Lung microvascular endothelial cell (primary cell): ENCODE data around the gene C1orf226. TPM values are rescaled to one million over a fixed set of nuclear protein-coding genes. Genes with fewer than 3 reads are reported as not detected.

Source experiments
- DNase-seq, 2 donors: peaks; one replicate each; pipeline versions ENCODE4 v3.0.0 to v3.0.0-alpha.2; 2010; ENCODE audit warnings: low read depth in 2 of 2
- total RNA-seq: library from RNA; depleted of rRNA; stranded (reverse); fragments of >200 nt; gene quantifications from 2 replicates; pipeline ENCODE4 v1.2.1, GENCODE V29; 2014

The C1orf226 gene
- total RNA-seq, 1 donor from 2014 or later, result under 0.01 TPM

DNA sequence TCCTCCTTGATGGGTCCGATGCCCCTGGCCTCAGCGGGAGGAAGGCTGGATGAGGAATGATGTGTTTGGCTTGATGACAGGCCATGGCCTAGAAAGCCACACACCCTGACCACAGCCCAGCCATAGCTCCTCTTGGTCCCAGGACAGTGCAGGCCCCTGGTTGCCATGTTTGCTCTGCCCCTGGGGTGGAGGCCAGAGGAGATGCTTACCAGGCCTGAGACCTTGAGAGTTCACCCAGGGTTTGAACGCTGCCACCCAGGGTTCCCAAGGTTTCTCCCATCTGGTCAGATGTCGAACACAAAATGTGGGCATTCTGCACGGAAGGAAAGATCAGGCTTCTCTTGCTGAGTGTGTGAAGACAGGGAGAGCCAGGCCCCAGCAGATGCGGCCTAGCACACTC lies 2.6 kb downstream of the C1orf226 start:
- DNase-seq, result no peak

DNA sequence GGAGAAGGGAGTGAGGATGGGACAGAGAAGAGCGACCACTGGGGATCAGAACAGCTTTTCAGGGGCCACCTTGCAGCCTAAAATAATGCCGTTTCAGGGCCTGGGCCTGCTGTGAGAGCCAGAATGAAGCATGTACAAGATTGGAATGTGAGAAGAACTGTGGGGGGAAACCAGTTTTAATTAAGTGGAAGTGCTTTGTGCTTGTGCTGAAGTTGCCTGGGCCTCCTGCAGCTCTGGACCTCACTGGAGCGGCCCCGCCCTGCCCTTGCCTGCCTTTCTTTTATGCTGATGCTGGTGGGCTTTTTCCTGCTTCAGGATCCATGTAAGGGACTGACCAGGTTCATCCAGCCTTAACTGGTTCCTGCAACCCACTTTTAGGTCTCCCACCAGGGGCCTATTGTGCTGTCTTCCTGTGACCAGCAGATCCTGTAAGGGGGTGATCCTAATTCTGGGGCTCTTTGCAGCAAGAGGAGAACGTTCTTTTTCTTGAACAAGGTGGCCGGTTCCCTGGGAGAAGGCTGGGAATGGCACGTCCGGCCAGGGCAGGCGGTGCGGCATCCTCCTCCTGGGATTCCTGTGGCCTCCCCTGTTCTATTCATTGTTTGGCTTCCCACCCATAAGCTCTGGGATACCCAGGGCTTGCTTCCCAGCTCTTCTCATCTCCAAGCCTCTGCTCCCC lies 3.2 kb downstream of the C1orf226 start:
- no peak for DNase-seq

DNA sequence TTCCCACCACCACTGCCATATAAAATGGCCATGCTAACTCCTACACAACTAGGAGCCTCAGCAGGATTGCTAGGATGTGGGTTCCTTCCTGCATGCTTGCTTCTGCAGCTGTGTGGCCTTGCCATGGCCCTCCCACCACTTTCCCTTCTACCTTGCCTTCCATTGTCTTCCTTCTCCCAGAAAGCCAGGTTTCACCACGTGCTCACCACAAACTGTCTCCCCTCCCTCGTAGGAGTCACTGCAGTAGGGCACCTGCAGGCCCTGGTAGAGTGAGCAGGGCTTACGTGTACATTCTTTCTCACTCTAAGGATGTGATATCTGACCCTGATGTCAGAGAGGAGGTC lies 3.7 kb downstream of the C1orf226 start:
- no peak for DNase-seq

DNA sequence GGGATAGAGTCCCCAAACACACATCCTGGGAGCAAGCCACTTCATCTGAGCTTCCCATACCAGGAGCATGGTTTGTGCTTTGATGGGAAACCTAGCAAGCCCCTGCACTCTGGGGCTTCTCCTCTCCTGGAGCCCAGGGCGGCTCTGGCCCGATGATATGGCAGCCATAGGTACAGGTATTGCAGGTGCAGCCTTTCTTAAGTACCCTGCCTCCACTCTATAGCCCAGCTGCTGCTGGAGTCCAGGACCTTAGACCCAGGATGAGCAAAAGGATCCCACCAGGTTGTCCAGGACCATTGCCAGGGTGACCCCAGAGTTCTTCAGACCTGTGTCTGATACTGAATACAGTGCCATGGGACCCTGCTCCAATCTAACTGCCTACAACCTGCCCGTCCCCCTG lies 4.2 kb downstream of the C1orf226 start:
- no peak for DNase-seq

DNA sequence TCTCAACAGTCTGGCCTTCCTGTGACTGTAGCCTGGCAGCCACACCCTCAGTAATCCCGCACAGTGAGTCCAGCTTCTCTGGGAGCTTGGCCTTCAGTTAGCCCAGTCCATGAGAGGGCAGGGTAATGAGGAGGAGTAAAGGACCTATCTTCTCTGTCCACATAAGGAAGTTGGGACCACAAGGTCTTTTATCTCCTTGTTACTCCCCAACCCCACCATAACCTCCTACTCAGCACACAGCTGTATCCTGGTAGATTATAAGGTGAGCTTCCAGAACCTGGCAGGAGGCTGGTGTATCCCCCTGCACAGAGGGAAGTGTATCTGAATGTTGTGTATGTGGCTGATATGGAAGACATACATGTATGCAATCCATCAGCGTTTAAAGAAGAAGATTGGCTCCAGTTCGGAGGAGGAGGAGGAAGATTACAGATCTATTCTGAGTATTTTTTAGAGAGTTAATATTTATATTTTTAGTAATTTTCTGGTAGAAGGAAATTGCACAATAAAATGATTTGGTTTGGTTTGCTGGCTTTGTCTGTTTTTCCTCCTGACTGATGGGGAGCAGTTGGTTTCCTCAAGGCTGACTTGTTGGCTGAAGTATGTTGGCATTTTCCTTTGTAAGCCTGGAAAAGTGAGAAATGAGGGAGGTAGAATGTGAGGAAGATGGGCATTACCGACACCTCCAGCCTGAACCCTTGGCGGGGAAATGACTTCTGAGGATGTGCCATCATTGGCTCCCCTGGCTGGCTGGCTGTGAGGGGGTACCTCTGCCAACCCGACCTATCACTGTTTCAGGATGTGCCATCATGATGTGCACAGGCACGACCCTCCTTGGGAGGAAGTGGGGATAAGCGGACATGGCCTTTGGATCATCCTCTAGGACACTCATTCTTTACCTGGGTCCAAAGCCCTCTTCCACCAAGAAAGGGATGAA lies 5.0 kb downstream of the C1orf226 start:
- DNase-seq, result no peak

DNA sequence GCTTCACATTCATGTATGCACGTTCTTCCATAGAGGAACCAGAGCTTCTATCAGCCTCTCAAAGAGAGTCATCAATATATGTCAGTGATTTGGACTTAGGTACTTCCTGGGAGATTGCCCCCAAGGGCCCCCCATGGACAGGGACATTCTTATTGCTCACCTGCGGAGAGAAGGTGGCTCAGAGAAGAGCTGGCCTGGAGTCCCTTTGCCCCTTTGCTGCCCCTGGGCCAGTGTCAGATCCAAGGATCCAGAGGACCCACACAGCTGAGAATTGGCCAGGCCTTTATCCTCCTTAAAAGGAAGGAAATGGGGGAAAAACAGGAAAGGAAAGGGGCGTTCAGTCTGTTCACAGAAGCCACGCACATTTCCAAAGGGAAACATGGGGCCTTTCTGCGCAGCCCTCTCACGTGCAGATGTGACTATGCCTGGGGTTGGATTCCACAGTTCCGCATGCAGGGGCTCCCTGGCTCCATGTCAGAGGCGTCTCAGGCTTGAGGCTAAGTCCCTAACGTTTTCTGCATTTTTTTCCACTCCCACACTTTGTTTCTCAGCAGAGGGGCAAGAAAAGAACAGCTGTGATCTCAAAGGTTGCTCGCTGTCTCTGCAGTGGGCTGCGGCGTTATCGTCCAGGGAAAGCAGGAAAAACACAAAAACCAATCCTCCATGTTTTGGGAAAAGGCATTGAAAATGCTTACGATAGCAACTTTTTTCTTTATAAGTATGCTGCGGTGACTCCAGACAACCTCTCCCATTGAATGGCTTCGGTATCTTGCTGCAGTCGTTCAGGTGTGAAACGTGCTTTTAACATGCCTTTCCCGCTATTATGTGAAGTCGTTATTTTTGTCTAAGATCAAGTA lies 5.9 kb downstream of the C1orf226 start:
- DNase-seq, result peak in 1 of 2 donors; percentile 12

DNA sequence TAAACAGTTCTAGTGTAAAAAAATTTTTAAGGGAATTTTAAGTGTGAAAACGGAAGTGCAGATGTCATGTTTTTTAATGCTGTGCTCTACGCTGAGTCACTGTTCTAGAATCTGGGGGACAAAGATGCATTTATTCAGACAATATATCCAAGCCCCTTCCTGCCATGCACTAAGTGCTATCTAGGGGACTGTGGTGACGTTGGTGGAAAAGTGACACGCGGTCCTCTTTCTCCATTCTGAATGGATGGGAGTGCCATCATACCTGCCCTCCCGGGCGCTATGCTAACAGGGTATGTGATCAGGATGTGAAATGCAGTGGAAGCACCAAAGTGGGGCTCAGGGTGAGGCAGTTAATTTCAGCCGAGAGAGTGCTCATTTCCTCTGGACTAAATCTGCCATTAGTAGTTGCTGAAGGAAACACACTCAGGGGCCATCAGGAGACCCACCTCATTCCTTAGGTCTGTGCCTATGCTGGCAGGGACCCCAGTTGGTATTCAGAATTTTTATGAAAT lies 6.6 kb downstream of the C1orf226 start:
- DNase-seq, result no peak

DNA sequence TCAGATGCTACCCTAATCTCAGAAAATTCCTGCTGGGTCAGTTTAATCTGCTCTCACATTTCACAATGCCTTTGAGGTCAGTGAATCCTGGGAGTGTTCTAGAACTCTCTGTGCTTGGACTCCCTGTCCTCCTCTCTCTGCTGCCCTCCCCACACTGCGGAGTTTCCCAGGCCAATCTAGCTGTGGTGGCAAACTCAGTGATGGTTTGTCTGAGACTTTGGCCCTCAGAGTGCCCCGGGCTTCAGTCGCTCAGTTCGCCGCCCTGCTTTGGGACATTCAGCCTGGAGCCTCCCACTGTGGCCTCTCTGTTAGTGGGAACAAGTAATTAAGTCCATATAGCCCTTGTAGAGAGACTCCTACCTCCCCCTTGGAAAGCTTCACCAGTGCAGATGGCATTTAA lies 7.1 kb downstream of the C1orf226 start:
- no peak for DNase-seq

DNA sequence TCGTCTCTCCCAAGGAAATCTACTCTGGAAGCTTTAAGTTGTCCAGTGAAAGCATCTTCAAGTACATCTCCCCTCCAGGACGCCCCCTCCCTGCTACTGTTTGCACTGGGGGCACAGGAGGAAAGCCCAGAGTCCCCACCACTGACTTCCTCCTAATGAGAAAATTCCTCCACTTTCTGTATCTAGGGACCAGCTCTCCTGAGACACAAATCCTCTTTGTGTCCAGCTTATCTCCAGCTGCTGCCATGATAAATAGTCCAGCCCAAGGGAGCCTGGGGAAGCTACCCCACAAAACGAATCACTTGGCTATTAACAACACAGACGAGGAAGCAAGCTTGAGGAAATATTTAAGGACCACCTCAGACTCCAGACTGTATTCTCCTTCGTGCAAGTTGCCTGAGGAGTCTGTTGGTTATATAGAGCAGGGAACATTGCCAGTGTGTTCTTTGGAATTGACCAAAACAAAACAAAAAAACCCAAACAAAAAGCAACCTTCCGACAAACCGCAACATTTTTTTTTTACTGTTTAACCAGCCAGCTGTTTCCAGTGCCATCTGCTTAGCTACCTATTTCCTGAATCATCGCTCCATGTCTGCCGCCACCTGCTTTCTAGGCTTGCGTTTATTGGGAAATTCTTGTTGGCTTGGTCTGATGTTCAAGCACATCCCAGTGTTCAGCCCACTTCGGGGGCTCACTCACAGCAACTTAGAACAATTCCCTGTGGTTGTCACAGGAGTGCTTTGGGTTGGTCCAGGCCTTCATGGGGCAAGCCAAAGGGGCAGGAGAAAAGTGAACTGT lies 7.7 kb downstream of the C1orf226 start:
- no peak for DNase-seq

DNA sequence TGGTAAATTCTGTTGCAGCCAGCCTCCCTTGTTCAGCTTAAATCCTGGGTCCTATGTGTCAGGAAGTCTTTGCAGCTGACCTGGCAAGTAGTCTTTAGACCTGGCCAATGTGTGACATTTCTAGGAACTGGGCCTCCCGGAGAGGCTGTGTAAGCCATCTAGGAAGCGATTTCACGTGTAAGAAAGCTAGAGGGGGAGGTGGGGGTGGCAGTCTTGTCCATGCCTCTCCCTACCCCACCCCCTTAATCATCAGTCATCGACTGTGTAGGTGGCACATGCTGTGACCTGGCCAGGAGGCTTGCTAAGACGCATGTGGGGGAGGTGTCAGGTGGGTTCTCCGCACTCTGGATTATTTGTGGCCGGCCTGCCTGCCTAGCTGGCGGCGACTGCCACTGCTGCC lies 8.4 kb downstream of the C1orf226 start:
- DNase-seq, result no peak

DNA sequence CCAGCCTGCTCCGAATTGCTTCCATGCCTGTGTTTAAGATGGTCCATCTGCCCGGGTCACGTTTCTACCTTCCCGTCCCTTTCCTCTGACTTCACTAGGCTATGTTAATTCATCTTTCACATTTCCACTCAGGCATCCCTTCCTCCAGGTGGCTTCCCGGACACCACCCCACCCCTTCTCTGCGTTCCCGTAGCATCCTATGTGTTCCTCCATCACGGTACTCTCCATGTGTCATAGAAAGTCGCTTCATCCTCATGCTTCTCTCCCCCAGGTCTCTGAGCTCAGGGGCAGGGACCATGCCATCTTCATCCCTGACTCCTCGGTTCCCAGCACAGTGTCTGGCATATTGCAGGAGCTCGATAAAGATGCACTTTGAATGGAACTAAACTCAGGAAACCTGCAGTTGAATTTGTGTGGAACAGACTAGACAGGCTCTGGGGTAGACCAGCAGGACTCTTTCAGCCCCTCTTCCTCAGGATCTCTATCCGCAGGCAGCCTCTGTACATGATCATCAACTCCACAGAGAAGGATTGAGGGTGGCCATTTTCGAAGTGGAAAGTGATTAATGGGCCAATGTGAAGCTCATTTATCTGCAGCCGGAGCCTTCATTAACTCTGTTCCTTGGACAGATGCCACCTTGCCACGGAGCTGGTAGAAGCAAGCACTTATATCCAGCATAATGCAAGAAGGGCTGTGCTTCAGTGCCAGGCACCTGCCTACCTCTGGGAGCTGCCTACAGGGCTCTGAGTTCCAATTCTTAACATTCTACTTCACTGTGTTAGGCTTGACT lies 9.1 kb downstream of the C1orf226 start:
- no peak for DNase-seq

DNA sequence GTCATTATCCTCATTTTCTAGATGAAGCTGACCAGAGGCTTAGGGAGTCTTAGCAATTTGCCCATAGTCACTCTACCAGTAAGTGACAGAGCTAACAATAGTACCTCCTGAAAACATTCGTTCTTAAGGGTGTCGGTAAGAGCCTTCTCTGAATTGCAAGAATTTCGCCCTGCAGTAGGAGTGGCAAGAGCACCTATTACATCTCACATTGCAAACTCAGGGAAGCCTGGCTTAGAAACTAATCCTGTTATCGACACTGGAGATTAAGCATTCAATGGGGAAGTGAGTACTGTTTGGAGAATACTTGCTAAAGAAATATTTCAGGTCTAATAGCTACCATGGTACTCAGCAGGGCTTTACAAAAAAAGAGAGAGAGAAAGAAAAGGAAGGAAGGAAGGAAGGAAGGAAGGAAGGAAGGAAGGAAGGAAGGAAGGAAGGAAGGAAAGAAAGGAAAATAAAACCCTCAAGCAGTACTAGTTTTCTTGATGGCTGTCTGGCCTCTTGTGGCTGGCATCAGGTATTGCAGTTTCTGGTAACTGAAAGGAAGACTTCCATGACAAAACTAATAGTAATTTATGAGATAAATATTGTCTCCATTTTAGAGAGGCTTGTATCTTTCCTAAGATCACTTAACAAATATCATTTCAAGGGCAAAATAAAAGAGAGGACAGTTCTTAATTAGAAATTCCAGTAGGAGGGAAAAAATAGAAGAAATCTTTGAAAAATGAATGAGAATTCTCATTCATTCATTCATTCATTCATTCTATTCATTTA lies 10.4 kb downstream of the C1orf226 start:
- peak; percentile 50 to 69 for DNase-seq

DNA sequence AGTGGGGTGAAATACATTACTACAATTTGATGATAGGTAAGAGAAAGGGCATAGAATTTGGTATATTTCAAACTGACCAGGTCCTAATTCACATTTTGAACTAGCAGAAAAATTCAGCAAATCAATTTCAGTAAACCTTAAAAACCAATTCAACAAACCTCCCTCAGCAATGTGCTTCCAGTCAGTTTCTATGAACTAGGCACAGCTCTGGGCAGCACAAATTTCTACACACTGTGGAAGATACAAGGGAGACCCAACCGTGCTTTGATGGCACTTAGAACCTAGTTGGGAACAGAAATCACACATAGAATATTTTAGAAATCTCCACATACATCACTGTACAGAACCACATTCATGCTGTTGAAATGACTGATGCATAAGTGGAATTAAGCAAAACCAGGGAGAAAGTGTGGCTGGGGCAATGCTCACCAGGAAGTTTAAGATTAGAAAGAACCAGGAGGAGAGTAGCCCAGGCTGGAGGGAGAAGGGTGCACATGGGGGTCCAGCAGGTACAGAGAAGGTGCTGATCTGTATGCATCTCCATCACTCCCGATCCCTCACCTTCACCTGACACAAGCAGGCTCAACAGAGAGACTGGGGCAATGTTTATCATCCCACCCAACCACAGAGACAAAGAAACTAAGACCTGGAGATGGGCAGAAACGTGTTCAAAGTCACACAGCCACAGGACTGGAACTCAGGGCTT lies 14.8 kb downstream of the C1orf226 start:
- DNase-seq, result no peak

DNA sequence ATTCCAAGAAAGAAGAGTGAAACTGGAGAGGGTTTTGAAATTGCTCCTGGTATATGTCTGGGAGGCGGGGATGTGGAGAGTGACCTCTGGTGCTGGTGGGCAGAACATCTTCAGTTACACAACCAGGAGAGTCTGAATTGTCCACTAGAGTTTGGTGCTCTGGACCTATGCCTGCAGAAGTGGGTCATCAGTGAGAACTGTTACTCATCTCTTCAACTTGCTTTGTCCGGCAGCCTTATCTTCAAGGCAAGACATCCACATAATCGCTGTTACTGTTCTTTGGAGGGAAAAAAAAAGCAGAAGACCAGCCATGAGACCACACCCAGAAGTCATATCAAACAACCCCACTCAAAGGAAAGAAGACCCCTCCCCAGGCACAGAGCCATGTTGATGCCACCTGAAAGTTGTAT lies 15.5 kb downstream of the C1orf226 start:
- DNase-seq, result no peak

DNA sequence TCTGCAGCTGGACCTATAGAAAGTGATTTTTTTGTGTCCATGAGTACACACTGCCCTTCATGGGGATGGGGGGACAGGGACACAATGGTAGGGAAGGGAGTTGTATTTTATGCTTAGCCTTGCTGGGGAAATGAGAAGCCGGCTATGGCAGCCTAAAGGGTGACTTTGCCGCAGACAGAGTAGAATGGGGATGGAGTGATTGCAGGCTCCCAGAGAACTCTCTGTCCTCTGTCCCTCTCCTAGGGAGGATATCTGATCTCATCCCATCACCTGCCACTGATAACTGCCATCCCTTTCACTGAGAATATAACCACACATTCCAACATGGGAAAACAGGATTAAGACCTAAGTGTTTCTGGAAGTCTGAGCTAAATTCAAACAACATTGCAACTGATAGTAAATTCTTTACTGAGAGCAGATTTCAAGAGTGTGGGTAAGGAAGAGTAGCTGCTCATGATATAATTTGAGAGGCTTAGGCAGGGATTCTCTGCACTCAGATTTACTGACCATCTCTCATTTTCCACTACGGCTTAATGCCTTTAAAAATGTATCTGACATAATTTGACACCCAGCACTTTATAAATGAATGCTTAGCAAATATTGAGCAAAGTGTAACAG lies 16.5 kb downstream of the C1orf226 start:
- DNase-seq, result no peak

DNA sequence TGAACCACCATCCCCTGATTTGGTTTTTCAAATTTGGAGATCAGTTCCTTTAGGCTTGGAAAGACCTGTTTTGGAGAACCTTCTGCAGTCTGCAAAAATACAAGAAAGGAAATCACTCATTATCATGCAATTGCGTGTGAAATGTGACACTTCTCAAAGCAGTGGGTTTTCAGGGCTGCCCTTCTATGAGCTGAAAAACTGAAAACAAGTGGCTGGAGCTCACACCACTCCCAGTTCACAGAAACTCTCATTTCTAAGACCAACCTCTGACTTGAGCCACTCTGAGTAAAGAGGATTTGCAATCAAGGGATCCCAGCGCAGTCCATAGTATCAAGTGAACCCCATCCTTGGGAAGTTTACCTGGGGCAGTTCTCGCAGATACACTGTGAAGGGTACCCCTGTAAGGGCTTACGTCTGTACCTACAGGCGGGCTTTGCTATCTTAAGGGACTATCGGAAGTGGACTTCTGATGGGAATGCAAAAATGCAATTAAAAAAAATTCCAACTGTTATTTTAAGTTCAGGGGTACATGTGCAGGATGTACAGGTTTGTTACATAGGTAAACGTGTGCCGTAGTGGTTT lies 17.6 kb downstream of the C1orf226 start:
- no peak for DNase-seq

DNA sequence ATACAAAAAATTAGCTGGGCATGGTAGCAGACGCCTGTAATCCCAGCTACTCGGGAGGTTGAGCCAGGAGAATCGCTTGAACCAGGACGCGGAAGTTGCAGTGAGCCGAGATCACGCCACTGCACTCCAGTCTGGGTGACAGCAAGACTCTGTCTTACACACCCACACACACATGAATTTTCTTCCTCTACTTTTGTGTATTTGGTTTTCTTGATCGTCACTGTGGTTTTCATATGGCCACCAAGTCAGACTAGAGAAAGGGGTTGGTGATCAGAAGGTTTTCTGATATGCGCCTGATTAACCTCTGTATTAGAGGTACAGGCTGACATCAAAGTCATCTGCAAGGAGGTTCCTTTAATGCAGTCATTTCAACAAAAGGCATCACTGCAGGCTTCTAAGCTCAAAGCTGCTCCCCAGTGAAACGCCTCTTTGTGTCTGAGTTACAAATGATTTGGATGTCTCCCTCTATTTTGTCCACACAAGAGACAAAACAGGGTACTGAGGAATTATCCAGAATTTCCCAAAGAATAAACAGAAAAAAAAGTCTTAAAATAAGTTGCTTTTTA lies 19.3 kb downstream of the C1orf226 start:
- no peak for DNase-seq
